Tibial artery (tissue), 4 donors: ENCODE data around the gene FRAT1.
"Not testable (repeated sequence)": the region's sequence is repeated elsewhere in the genome, so short reads cannot be mapped to it uniquely, and the experiment has no call there.

Source experiments
- DNase-seq, 2 donors: peaks; one replicate each; pipeline ENCODE4 v3.0.0-alpha.2; 2019
- H3K27ac ChIP-seq, 2 donors: fragments of 200-600 bp; sonication (generic) in 1 of 2; 1 replicate in 1 of 2; 2 replicates in 1 of 2; pipeline ENCODE4 v1.5.1; 2018 to 2019; ENCODE audit warnings: mild to moderate bottlenecking in 1 of 2
- H3K27me3 ChIP-seq, 2 donors: fragments of 200-600 bp; sonication (generic) in 1 of 2; one replicate each; pipeline versions ENCODE4 v1.5.1 to v1.6.0; 2016 to 2019
- H3K36me3 ChIP-seq, 3 donors: fragments of 200-600 bp; sonication (generic) in 2 of 3; one replicate each; pipeline ENCODE4 v1.5.1; 2016 to 2019; ENCODE audit warnings: mild to moderate bottlenecking in 2 of 3
- H3K4me1 ChIP-seq, 4 donors: fragments of 200-600 bp; sonication (generic) in 2 of 4; 1 replicate in 3 of 4; 2 replicates in 1 of 4; pipeline ENCODE4 v1.5.1; 2016 to 2019
- H3K4me3 ChIP-seq, 2 donors: fragments of 200-600 bp; sonication (generic) in 1 of 2; 1 replicate in 1 of 2; 2 replicates in 1 of 2; pipeline ENCODE4 v1.5.1; 2018 to 2019; ENCODE audit warnings: mild to moderate bottlenecking in 2 of 2
- H3K9me3 ChIP-seq, 3 donors: fragments of 200-600 bp; sonication (generic) in 1 of 3; one replicate each; pipeline ENCODE4 v1.5.1; 2016 to 2019
- intact Hi-C: fragments of 100-400 bp; cut with DNase I; formaldehyde crosslinking; loops from one replicate; pipeline ENCODE4 v1.15.0; 2023; ENCODE audit warnings: low total_unique reads
- TF ChIP-seq, protein P1 (sequence below), 2 experiments: fragments of 200-600 bp in 1 of 2; fragments of 450-650 bp in 1 of 2; IDR thresholded peaks; one replicate each; pipeline ENCODE4 v1.5.1; 2017 to 2019; ENCODE audit warnings: antibody characterized with exemption in 2 of 2, mild to moderate bottlenecking in 1 of 2, moderate library complexity in 1 of 2

The FRAT1 gene

DNA sequence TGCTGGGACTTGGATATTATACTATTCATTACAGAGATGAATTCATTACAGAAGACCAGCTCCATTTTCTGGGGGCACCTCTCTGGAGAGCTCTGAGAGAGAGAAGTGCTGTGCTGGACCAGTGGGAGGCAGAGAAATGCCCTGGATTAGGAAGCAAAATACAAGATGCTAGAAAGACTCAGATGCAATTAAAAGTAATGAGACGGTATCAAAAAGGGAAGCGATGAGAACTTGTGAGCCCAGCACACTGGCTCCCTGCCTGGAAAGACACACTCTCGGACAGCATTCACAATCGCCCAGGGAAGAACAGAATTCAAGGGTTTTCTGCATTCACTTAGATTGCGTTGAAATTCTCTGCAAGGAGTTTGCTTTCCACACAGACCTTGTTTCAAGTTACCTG, 19.0 kb downstream of the FRAT1 start:
- Histone ChIP-seq H3K9me3 (no peaks in the 10 kb centered on the region), H3K36me3 (no peaks in the 10 kb centered on the region), H3K27ac (no peak overlapping the region), H3K4me1 (peaks cover 0 to 40% (median 19%) of the 10 kb centered on the region in 4 donors), H3K27me3 (no peaks in the 10 kb centered on the region), H3K4me3 (no peak overlapping the region)
- intact Hi-C loops = no loop called here
- TF ChIP-seq, protein P1, sequence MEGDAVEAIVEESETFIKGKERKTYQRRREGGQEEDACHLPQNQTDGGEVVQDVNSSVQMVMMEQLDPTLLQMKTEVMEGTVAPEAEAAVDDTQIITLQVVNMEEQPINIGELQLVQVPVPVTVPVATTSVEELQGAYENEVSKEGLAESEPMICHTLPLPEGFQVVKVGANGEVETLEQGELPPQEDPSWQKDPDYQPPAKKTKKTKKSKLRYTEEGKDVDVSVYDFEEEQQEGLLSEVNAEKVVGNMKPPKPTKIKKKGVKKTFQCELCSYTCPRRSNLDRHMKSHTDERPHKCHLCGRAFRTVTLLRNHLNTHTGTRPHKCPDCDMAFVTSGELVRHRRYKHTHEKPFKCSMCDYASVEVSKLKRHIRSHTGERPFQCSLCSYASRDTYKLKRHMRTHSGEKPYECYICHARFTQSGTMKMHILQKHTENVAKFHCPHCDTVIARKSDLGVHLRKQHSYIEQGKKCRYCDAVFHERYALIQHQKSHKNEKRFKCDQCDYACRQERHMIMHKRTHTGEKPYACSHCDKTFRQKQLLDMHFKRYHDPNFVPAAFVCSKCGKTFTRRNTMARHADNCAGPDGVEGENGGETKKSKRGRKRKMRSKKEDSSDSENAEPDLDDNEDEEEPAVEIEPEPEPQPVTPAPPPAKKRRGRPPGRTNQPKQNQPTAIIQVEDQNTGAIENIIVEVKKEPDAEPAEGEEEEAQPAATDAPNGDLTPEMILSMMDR (IDR thresholded peaks at IDR 0.05) = no peak
- no peak for DNase-seq

DNA sequence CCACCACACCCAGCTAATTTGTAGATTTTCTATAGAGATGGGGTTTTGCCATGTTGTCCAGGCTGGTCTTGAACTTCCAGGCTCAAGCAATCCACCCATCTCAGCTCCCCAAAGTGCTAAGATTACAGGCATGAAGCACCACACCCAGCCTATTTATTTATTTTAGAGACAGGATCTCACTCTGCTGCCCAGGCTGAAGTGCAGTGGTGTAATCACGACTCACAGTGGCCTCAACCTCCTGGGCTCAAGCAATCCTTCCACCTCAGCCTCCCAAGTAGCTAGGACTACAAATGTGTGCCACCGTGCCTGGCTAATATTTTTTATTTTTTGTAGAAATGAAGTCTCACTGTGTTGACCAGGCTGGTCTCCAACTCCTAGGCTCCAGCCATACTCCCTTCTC, 22.3 kb downstream of the FRAT1 start:
- H3K4me1 ChIP-seq = peaks cover 0 to 17% (median 6%) of the 10 kb centered on the region in 4 donors
- TF ChIP-seq, protein P1 (IDR thresholded peaks at IDR 0.05) = no peak
- no peak overlapping the region for H3K27ac ChIP-seq
- intact Hi-C loops = no loop called here
- no peaks in the 10 kb centered on the region for H3K36me3 ChIP-seq
- H3K27me3 ChIP-seq = no peaks in the 10 kb centered on the region
- DNase-seq = no peak
- no peak overlapping the region for H3K4me3 ChIP-seq
- H3K9me3 ChIP-seq = no peaks in the 10 kb centered on the region

DNA sequence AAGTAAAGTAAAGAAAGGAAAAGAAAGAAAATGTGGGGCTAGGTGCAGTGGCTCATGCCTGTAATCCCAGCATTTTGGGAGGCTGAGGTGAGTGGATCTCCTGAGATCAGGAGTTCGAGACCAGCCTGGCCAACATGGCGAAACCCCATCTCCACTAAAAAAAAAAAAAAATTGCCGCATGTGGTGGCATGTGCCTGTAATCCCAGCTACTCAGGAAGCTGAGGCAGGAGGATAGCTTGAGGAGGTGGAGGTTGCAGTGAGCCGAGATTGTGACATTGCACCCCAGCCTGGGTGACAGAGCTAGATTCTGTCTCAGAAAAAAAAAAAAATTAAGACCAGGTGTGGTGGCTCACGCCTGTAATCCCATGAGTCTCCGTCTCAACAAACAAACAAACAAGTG, 24.6 kb downstream of the FRAT1 start:
- intact Hi-C loops = not testable (repeated sequence)

DNA sequence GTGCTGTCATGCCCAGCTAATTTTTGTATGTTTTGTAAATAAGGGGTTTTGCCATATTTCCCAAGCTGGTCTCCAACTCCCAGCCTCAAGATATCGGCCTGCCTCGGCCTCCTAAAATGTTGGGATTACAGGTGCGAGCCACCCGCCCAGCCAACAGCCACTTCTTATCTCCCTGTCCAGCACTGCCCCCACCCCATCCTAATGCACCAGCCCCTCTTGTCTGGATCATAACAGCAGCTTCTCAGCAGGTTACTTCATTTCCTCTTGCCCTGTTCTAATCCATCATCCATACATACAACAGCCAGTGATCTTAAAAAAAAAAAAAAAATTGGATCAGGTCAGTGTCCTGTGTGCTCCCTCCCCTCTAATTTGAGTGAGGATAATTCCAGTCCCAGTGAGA, 28.2 kb downstream of the FRAT1 start:
- Histone ChIP-seq H3K36me3 (peaks cover 0 to 6% (median 0%) of the 10 kb centered on the region in 3 donors), H3K27me3 (no peaks in the 10 kb centered on the region), H3K4me3 (no peak overlapping the region), H3K4me1 (no peaks in the 10 kb centered on the region), H3K27ac (no peak overlapping the region), H3K9me3 (no peaks in the 10 kb centered on the region)
- DNase-seq = no peak
- intact Hi-C loops = no loop called here
- TF ChIP-seq, protein P1 (IDR thresholded peaks at IDR 0.05) = no peak

More for the DNA sequence above, 24.6 kb downstream of the FRAT1 start:
- not testable (repeated sequence) for H3K36me3 ChIP-seq, H3K27me3 ChIP-seq, DNase-seq, H3K9me3 ChIP-seq, H3K27ac ChIP-seq, H3K4me1 ChIP-seq, H3K4me3 ChIP-seq

DNA sequence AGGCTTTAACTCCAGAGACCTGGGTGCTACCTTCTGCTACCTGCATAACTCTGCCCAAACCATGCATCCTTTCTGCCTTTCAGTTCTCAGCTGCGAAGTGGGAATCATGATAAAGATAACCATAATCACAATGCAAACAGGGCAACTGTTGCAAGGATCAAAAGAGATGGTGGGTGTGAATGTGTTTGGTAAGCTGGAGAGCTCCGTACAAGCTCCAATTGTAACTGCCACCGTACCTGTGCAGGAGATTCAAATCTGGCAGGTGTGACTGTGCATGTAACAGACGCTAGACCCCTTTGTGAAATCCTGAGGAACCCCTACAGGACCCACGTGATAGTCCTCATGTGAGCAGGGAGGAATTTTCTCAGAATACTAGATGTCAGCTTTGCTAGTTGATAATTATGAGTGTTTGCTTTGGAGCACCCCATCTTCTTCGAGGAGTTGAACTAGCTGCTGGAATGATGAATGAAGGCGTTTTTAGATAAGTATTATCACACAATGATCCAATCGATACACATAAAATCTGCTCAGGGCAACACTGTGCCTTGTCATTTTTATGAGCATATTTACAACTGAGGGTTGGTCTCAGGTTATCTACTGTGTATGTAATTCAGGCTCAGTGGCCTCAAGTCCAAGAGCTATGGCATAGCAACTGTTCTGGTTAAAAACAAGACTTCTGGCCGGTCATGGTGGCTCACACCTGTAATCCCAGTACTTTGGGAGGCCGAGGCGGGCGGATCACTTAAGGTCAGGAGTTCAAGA, 30.9 kb downstream of the FRAT1 start:
- peaks cover 0 to 6% (median 0%) of the 10 kb centered on the region in 3 donors for H3K36me3 ChIP-seq
- intact Hi-C loops = loop anchor here (10.0 kb wide), 1 partner anchor 75 kb away; no protein-coding TSS in a partner anchor
- no peaks in the 10 kb centered on the region for H3K27me3 ChIP-seq
- TF ChIP-seq, protein P1 (IDR thresholded peaks at IDR 0.05) = no peak
- no peaks in the 10 kb centered on the region for H3K9me3 ChIP-seq
- DNase-seq = no peak
- H3K4me3 ChIP-seq = no peak overlapping the region
- H3K27ac ChIP-seq = no peak overlapping the region
- no peaks in the 10 kb centered on the region for H3K4me1 ChIP-seq

DNA sequence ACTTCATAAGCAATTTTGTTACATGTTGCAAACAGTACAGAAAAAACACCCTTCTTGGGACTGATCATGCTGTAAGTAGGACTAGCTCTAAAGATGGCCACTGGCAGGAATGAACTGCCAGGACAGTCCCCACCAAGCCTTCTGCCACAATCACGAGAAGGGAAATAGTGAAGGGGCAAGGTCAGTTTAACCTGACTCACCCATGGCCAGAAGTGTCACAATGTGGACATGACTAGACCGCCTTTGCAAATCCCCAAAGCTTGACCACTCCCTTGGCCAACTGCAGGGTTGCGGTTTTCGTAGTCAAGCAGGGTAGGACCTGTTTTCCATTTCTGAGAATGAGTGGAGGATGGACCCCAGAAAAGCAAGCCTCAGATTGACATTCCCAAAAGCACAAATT, 34.9 kb downstream of the FRAT1 start:
- no peaks in the 10 kb centered on the region for H3K27me3 ChIP-seq
- peaks cover 6 to 35% (median 20%) of the 10 kb centered on the region in 3 donors for H3K36me3 ChIP-seq
- TF ChIP-seq, protein P1 (IDR thresholded peaks at IDR 0.05) = no peak
- DNase-seq = no peak
- H3K4me3 ChIP-seq = no peak overlapping the region
- H3K9me3 ChIP-seq = no peaks in the 10 kb centered on the region
- H3K27ac ChIP-seq = no peak overlapping the region
- intact Hi-C loops = loop anchor here (10.0 kb wide), 1 partner anchor 79 kb away; no protein-coding TSS in a partner anchor
- no peaks in the 10 kb centered on the region for H3K4me1 ChIP-seq
